Activated CD8-positive, alpha-beta memory T cell treated with anti-CD3 and anti-CD28 coated beads, Interleukin-2, amount 50 U/mL, for 1 hour (primary cell): ENCODE measurements around the gene PAQR4.

ENCODE experiments used
- DNase-seq: peaks from one replicate; pipeline ENCODE4 v3.0.0-alpha.2; 2020; ENCODE audit errors: extremely low read depth

PAQR4 gene

GRCh38 chr16:3021449-3022207 is 52.5 kb downstream of the PAQR4 start:
- DNase-seq = peak; percentile 65

- peak; percentile 65 for DNase-seq
These were observed 53.1 kb downstream of the PAQR4 start for GRCh38 chr16:3022208-3022683.

- no peak for DNase-seq
These were observed 53.7 kb downstream of the PAQR4 start for GRCh38 chr16:3022684-3023414.
